ENCODE data around the gene ZRANB2. TPM values are rescaled to one million over a fixed set of nuclear protein-coding genes. Genes with fewer than 3 reads are reported as not detected.

ZRANB2 gene
- total and polyA plus RNA-seq, 9 of the 15 experiments (the other 6 are each of a cell fraction or from before 2014, with no cell fraction given): 80.8 to 264 (median 157) TPM

DNA sequence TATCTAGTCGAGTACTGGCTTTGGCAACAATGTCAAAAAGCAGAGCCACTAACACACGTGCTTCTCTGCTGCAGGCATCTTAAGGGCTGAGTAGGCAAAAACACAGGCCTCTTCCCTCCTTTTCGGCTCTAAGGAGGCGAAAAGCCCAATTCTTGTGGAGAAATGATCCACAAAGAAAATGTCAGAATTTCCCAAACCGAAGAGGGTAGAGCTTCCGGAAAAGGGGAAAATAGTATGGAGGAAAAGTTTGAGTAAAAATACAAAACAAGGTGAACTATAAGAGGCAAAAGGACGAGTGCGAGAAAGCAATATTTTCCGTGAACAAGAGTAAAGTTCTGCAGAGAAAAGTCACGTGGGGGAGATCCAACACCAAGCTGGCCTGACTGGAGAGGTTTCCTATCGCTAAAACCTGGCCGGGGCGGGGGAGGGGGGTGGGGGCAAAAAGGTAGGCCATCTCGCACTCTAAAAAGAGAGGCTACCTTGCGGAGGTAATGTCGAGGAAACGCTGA, 551 bp downstream of the ZRANB2 start (continued):
- no peak for TF ChIP-seq KLF1 (tag; IDR thresholded peaks at IDR 0.05)
- TF ChIP-seq, protein P1, sequence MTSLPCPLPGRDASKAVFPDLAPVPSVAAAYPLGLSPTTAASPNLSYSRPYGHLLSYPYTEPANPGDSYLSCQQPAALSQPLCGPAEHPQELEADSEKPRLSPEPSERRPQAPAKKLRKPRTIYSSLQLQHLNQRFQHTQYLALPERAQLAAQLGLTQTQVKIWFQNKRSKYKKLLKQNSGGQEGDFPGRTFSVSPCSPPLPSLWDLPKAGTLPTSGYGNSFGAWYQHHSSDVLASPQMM (CRISPR knock-in tag; IDR thresholded peaks at IDR 0.05): no peak
- TF ChIP-seq, protein P2, sequence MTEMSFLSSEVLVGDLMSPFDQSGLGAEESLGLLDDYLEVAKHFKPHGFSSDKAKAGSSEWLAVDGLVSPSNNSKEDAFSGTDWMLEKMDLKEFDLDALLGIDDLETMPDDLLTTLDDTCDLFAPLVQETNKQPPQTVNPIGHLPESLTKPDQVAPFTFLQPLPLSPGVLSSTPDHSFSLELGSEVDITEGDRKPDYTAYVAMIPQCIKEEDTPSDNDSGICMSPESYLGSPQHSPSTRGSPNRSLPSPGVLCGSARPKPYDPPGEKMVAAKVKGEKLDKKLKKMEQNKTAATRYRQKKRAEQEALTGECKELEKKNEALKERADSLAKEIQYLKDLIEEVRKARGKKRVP (CRISPR knock-in tag; IDR thresholded peaks at IDR 0.05): no peak
- no peak for TF ChIP-seq POLR2H (tag; IDR thresholded peaks at IDR 0.05; ENCODE audit: low read depth)
- TF ChIP-seq HSF4 (CRISPR knock-in tag; IDR thresholded peaks at IDR 0.05; ENCODE audit: borderline replicate concordance): no peak
- TF ChIP-seq, protein P3, sequence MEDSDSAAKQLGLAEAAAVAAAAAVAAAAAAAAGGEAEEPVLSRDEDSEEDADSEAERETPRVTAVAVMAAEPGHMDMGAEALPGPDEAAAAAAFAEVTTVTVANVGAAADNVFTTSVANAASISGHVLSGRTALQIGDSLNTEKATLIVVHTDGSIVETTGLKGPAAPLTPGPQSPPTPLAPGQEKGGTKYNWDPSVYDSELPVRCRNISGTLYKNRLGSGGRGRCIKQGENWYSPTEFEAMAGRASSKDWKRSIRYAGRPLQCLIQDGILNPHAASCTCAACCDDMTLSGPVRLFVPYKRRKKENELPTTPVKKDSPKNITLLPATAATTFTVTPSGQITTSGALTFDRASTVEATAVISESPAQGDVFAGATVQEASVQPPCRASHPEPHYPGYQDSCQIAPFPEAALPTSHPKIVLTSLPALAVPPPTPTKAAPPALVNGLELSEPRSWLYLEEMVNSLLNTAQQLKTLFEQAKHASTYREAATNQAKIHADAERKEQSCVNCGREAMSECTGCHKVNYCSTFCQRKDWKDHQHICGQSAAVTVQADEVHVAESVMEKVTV (CRISPR knock-in tag; IDR thresholded peaks at IDR 0.05): no peak
- TF ChIP-seq, protein P4, sequence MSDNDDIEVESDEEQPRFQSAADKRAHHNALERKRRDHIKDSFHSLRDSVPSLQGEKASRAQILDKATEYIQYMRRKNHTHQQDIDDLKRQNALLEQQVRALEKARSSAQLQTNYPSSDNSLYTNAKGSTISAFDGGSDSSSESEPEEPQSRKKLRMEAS (CRISPR knock-in tag; IDR thresholded peaks at IDR 0.05): no peak
- no peak for TF ChIP-seq HOXB6 (CRISPR knock-in tag; IDR thresholded peaks at IDR 0.05; ENCODE audit: borderline replicate concordance)
- peak; percentile 66; the same call in 1 of the 2 replicates for TF ChIP-seq RAD51 (IDR thresholded peaks at IDR 0.05; ENCODE audit: borderline replicate concordance, low read depth)
- TF ChIP-seq, protein P5, sequence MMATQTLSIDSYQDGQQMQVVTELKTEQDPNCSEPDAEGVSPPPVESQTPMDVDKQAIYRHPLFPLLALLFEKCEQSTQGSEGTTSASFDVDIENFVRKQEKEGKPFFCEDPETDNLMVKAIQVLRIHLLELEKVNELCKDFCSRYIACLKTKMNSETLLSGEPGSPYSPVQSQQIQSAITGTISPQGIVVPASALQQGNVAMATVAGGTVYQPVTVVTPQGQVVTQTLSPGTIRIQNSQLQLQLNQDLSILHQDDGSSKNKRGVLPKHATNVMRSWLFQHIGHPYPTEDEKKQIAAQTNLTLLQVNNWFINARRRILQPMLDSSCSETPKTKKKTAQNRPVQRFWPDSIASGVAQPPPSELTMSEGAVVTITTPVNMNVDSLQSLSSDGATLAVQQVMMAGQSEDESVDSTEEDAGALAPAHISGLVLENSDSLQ (IDR thresholded peaks at IDR 0.05): no peak
- TF ChIP-seq, protein P6, sequence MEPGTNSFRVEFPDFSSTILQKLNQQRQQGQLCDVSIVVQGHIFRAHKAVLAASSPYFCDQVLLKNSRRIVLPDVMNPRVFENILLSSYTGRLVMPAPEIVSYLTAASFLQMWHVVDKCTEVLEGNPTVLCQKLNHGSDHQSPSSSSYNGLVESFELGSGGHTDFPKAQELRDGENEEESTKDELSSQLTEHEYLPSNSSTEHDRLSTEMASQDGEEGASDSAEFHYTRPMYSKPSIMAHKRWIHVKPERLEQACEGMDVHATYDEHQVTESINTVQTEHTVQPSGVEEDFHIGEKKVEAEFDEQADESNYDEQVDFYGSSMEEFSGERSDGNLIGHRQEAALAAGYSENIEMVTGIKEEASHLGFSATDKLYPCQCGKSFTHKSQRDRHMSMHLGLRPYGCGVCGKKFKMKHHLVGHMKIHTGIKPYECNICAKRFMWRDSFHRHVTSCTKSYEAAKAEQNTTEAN (CRISPR knock-in tag; IDR thresholded peaks at IDR 0.05): no peak
- no peak for TF ChIP-seq MCM7 (IDR thresholded peaks at IDR 0.05)
- TF ChIP-seq MAFF (IDR thresholded peaks at IDR 0.05; ENCODE audit: low read length): peak; percentile 25
- TF ChIP-seq ZNF696 (CRISPR knock-in tag; conservative IDR thresholded peaks at IDR 0.05): no peak
- TF ChIP-seq MYNN (IDR thresholded peaks at IDR 0.05): no peak
- no peak for TF ChIP-seq MYNN (CRISPR knock-in tag; IDR thresholded peaks at IDR 0.05)
- TF ChIP-seq, protein P7, sequence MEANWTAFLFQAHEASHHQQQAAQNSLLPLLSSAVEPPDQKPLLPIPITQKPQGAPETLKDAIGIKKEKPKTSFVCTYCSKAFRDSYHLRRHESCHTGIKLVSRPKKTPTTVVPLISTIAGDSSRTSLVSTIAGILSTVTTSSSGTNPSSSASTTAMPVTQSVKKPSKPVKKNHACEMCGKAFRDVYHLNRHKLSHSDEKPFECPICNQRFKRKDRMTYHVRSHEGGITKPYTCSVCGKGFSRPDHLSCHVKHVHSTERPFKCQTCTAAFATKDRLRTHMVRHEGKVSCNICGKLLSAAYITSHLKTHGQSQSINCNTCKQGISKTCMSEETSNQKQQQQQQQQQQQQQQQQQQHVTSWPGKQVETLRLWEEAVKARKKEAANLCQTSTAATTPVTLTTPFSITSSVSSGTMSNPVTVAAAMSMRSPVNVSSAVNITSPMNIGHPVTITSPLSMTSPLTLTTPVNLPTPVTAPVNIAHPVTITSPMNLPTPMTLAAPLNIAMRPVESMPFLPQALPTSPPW (CRISPR knock-in tag; IDR thresholded peaks at IDR 0.05): peak; percentile 86
- no peak for TF ChIP-seq GATA2 (CRISPR knock-in tag; IDR thresholded peaks at IDR 0.05)
- TF ChIP-seq GATAD2B (IDR thresholded peaks at IDR 0.05; ENCODE audit: borderline replicate concordance): no peak
- TF ChIP-seq HDAC8 (tag; IDR thresholded peaks at IDR 0.05): no peak
- TF ChIP-seq ZSCAN29 (IDR thresholded peaks at IDR 0.05): no peak

All from K562 (cell line).